CD14-positive monocyte (primary cell): ENCODE results near the gene GLYAT. TPM values are rescaled to one million over a fixed set of nuclear protein-coding genes. Genes with fewer than 3 reads are reported as not detected.

Experiments
- DNase-seq, 3 donors: peaks; one replicate each; pipeline ENCODE4 v3.0.0-alpha.2; 2011 to 2022
- H2AFZ ChIP-seq: 2 replicates; pipeline ENCODE4 v1.6.0; 2012; ENCODE audit warnings: mild to moderate bottlenecking, low read depth, low read length, inconsistent platforms; ENCODE audit not compliant: insufficient read depth, poor library complexity, severe bottlenecking
- H3K27ac ChIP-seq, 2 donors: 1 replicate in 1 of 2; 2 replicates in 1 of 2; pipeline ENCODE4 v1.5.1; 2012 to 2013; ENCODE audit warnings: low read length in 2 of 2, control low read depth in 1 of 2, inconsistent platforms in 1 of 2, low read depth in 1 of 2, mild to moderate bottlenecking in 1 of 2
- H3K27me3 ChIP-seq, 2 donors: one replicate each; pipeline versions ENCODE4 v1.6.0 to v1.6.1; 2011 to 2013; ENCODE audit warnings: low read length in 2 of 2; ENCODE audit not compliant: control insufficient read depth in 2 of 2, insufficient read depth in 2 of 2
- H3K36me3 ChIP-seq, 2 donors: replicated peaks in 1 of 2; 1 replicate in 1 of 2; 2 replicates in 1 of 2; pipeline versions ENCODE4 v1.5.1 to v1.6.1; 2012 to 2013; ENCODE audit warnings: low read length in 2 of 2, control low read depth in 1 of 2, inconsistent platforms in 1 of 2, mild to moderate bottlenecking in 1 of 2; ENCODE audit not compliant: insufficient read depth in 2 of 2, control insufficient read depth in 1 of 2
- H3K4me1 ChIP-seq, 2 donors: 1 replicate in 1 of 2; 2 replicates in 1 of 2; pipeline versions ENCODE4 v1.5.1 to v1.6.1; 2012 to 2013; ENCODE audit warnings: low read length in 2 of 2, control low read depth in 1 of 2, inconsistent platforms in 1 of 2, mild to moderate bottlenecking in 1 of 2, moderate library complexity in 1 of 2; ENCODE audit not compliant: insufficient read depth in 2 of 2, control insufficient read depth in 1 of 2
- H3K4me2 ChIP-seq: replicated peaks from 2 replicates; pipeline ENCODE3; 2012; ENCODE audit warnings: low read length, moderate library complexity, mild to moderate bottlenecking; ENCODE audit not compliant: poor library complexity, severe bottlenecking; ENCODE audit errors: extremely low read depth
- H3K4me3 ChIP-seq, 3 experiments: fragments of 200-600 bp in 1 of 3; sonication (generic) in 1 of 3; replicated peaks in 1 of 3; 1 replicate in 2 of 3; 2 replicates in 1 of 3; pipeline ENCODE4 v1.5.1; 2011 to 2013; ENCODE audit warnings: low read length in 3 of 3, mild to moderate bottlenecking in 3 of 3, control low read depth in 2 of 3, low read depth in 2 of 3, inconsistent platforms in 1 of 3, moderate library complexity in 1 of 3
- H3K79me2 ChIP-seq: 2 replicates; pipeline ENCODE4 v1.6.0; 2012; ENCODE audit warnings: mild to moderate bottlenecking, control low read depth, inconsistent platforms, low read length, moderate library complexity; ENCODE audit not compliant: insufficient read depth
- H3K9ac ChIP-seq: 2 replicates; pipeline ENCODE4 v1.6.0; 2017; ENCODE audit warnings: low read length, mild to moderate bottlenecking; ENCODE audit not compliant: insufficient read depth, poor library complexity, severe bottlenecking
- H3K9me3 ChIP-seq, 2 donors: replicated peaks in 1 of 2; 1 replicate in 1 of 2; 2 replicates in 1 of 2; pipeline versions ENCODE4 v1.5.1 to v1.6.1; 2012 to 2013; ENCODE audit warnings: low read length in 2 of 2, control low read depth in 1 of 2; ENCODE audit not compliant: control insufficient read depth in 1 of 2, insufficient read depth in 1 of 2
- H4K20me1 ChIP-seq: 2 replicates; pipeline ENCODE4 v1.6.0; 2012; ENCODE audit warnings: mild to moderate bottlenecking, low read length, control low read depth, moderate library complexity; ENCODE audit not compliant: insufficient read depth
- H3K27ac Mint-ChIP-seq, 7 donors: one replicate each; pipeline ENCODE4 v1.8.0; 2020; ENCODE audit warnings: mild to moderate bottlenecking in 7 of 7, mixed read lengths in 7 of 7, moderate library complexity in 6 of 7, inconsistent platforms in 2 of 7
- H3K27me3 Mint-ChIP-seq, 3 donors: one replicate each; pipeline ENCODE4 v1.8.0; 2021 to 2022; ENCODE audit warnings: low read depth in 3 of 3, mild to moderate bottlenecking in 3 of 3, mixed read lengths in 3 of 3, moderate library complexity in 3 of 3, inconsistent platforms in 1 of 3
- H3K36me3 Mint-ChIP-seq, 2 donors: one replicate each; pipeline ENCODE4 v1.8.0; 2020; ENCODE audit warnings: mixed read lengths in 2 of 2, inconsistent platforms in 1 of 2, mild to moderate bottlenecking in 1 of 2
- H3K4me1 Mint-ChIP-seq: one replicate; pipeline ENCODE4 v1.8.0; 2020; ENCODE audit warnings: mild to moderate bottlenecking, mixed read lengths
- H3K4me3 Mint-ChIP-seq, 2 donors: one replicate each; pipeline ENCODE4 v1.8.0; 2020; ENCODE audit warnings: mild to moderate bottlenecking in 2 of 2, mixed read lengths in 2 of 2, moderate library complexity in 1 of 2
- H3K9me3 Mint-ChIP-seq, 7 donors: one replicate each; pipeline ENCODE4 v1.8.0; 2020 to 2022; ENCODE audit warnings: mixed read lengths in 7 of 7, mild to moderate bottlenecking in 6 of 7, moderate library complexity in 6 of 7, inconsistent platforms in 2 of 7
- WGBS: methylation state at CpG from one replicate; pipeline ENCODE4 v1.1.5; 2013; ENCODE audit warnings: missing lambda C conversion rate; ENCODE audit not compliant: insufficient coverage; 5-methylcytosine and 5-hydroxymethylcytosine counted together
- intact Hi-C, 2 donors: fragments of 100-400 bp; cut with micrococcal nuclease; formaldehyde crosslinking; loops; one replicate each; pipeline versions ENCODE4 v1.15.0 to v1.15.1; 2023
- polyA plus RNA-seq, 3 donors: library from polyadenylated mRNA; depleted of rRNA in 1 of 3; unstranded in 2 of 3; stranded (reverse) in 1 of 3; fragments of 300-500 nt in 2 of 3; fragments of >200 nt in 1 of 3; fragmentation: Illumina TruSeq in 2 of 3; gene quantifications; 1 replicate in 2 of 3; 2 replicates in 1 of 3; pipeline ENCODE4 v1.2.3, GENCODE V29; 2012 to 2021
- TF ChIP-seq, protein P1 (sequence below): fragments of 200-600 bp; IDR thresholded peaks from one replicate; pipeline ENCODE4 v1.8.0; 2022; ENCODE audit warnings: antibody characterized with exemption, mild to moderate bottlenecking

GLYAT gene
- polyA plus RNA-seq, 3 donors, result not detected

DNA sequence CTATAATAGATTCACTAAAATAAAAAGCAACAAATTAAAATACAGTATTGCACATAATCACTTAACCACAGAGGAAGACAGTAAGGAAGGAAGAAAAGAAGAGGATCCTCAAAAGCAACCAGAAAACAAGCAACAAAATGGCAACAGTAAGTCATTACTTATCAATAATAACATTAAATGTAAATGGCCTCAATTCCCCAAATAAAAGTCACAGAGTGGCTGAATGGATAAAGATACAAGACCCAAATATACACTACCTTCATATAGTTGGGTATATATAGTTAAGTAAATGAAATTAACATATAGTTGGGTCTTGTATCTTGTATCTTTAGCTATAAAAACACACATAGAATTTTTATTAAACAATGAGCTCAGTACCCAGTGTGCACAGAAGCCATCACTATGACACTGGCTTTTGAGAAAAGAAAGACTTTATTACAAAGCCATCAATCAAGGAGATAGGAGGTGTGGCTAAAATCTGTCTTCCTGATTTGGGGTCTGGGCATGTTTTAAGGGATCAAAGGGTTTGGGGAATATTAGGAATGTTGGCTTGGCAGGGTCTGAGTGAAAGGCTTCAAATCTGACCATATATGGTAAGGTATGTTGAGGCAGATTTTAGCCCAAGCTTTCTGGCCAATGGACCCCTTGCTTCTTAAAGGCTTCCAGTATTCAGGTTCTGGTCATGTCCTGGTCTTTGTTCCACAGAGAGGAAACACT lies 13.4 kb upstream of the GLYAT start:
- intact Hi-C loops, result no loop called here

DNA sequence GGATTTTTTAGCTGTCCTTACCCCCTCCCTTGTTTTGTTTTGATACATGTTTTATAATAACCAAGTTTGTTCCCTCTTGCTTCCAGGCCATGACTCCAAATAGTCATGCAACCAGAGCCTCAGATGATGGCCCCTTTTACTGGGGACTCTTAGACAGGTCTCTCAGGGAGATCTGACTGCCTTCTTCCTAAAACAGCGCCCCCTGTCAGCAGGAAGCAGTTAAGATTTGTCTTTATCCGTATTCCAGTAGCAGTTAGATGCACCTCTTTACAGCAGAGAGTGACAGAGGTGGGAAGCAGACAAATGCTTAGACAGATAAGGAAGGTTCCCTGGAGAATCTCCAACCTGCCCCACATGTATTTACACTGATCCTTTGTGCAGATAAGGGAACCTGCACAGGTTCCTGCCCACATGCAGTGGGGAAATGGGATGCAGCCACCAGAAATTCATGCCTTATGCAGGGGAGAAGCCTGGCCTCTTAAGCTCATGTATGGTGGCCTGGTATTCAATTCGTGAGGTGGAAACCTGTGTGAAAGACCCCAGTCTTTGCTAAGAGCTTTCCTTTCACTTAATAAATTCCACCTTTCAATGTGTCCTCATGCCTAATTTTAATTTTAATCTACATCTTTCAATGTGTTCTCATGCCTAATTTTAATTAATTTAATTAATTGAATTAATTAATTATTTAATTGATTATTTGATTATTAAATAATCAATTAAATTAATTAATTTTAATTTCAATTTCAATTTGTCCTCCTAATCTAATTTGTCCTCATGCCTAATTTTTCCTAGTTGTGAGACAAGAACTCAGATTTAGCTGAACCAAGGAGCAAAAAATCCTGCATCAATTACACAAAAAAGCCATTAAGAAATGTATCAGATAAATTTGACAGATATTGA lies 11.5 kb upstream of the GLYAT start:
- H3K4me3 Mint-ChIP-seq, result no peak overlapping the region
- no peaks in the 10 kb centered on the region for H3K27me3 ChIP-seq
- intact Hi-C loops, result no loop called here

More for the DNA sequence above, 13.4 kb upstream of the GLYAT start:
- Histone ChIP-seq H3K27ac (no peak overlapping the region), H3K4me2 (no peak overlapping the region), H3K36me3 (no peaks in the 10 kb centered on the region), H3K4me1 (no peaks in the 10 kb centered on the region), H3K9ac (no peak overlapping the region), H3K79me2 (no peaks in the 10 kb centered on the region), H3K9me3 (peaks cover 12 to 23% of the 10 kb centered on the region in 2 donors), H3K27me3 (no peaks in the 10 kb centered on the region), H4K20me1 (no peaks in the 10 kb centered on the region), H2AFZ (no peak overlapping the region), H3K4me3 (no peak overlapping the region)
- Mint-ChIP-seq H3K27me3 (peaks cover 0 to 3% (median 0%) of the 10 kb centered on the region in 3 donors), H3K36me3 (no peaks in the 10 kb centered on the region), H3K4me3 (no peak overlapping the region), H3K9me3 (peaks cover 11 to 30% (median 18%) of the 10 kb centered on the region in 7 donors), H3K27ac (no peak overlapping the region), H3K4me1 (no peaks in the 10 kb centered on the region)
- TF ChIP-seq, protein P1, sequence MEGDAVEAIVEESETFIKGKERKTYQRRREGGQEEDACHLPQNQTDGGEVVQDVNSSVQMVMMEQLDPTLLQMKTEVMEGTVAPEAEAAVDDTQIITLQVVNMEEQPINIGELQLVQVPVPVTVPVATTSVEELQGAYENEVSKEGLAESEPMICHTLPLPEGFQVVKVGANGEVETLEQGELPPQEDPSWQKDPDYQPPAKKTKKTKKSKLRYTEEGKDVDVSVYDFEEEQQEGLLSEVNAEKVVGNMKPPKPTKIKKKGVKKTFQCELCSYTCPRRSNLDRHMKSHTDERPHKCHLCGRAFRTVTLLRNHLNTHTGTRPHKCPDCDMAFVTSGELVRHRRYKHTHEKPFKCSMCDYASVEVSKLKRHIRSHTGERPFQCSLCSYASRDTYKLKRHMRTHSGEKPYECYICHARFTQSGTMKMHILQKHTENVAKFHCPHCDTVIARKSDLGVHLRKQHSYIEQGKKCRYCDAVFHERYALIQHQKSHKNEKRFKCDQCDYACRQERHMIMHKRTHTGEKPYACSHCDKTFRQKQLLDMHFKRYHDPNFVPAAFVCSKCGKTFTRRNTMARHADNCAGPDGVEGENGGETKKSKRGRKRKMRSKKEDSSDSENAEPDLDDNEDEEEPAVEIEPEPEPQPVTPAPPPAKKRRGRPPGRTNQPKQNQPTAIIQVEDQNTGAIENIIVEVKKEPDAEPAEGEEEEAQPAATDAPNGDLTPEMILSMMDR, result no peak
- DNase-seq, result no peak

More for the DNA sequence above, 11.5 kb upstream of the GLYAT start:
- no peak for DNase-seq
- Mint-ChIP-seq H3K36me3 (no peaks in the 10 kb centered on the region), H3K27me3 (peaks cover 0 to 3% (median 0%) of the 10 kb centered on the region in 3 donors), H3K4me1 (no peaks in the 10 kb centered on the region), H3K27ac (no peak overlapping the region), H3K9me3 (peaks cover 13 to 40% (median 17%) of the 10 kb centered on the region in 7 donors)
- TF ChIP-seq, protein P1, result no peak
- no peak overlapping the region for H3K4me2 ChIP-seq
- WGBS, result no CpG with 5 or more reads among the region's 3 CpGs
- no peak overlapping the region for H2AFZ ChIP-seq
- no peaks in the 10 kb centered on the region for H3K36me3 ChIP-seq
- H3K4me1 ChIP-seq, result no peaks in the 10 kb centered on the region
- peaks cover 12 to 25% of the 10 kb centered on the region in 2 donors for H3K9me3 ChIP-seq
- no peaks in the 10 kb centered on the region for H4K20me1 ChIP-seq
- H3K27ac ChIP-seq, result no peak overlapping the region
- no peaks in the 10 kb centered on the region for H3K79me2 ChIP-seq
- H3K4me3 ChIP-seq, result no peak overlapping the region
- no peak overlapping the region for H3K9ac ChIP-seq
